Measurements from ENCODE around the gene FDXR.

DNA sequence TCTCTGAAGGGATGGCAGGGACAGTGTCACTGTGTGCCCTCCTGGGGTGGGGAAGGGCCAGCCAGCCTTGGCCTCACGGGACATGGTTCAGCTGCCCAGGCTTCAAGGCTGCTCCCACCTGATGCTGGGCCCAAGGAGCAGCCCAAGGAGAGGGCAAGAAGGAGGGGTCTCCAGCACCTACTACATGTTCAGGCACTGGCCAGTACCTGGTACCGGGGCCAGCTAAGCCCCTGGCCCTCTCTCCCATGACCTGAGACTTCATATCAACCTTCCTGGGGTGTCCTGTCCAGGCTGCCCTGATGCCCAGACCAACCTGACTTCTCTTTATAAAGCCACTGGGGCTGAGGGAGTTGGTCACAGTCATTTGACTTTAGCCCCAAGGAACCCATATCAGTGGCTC is 49.0 kb upstream of the FDXR start:
- TF ChIP-seq CTCF (conservative IDR thresholded peaks at IDR 0.05) (no peak), EZH2 (IDR thresholded peaks at IDR 0.05; ENCODE audit: low read depth) (no peak)

Data from PC-9 (cell line).